Suppressor macrophage treated with lipopolysaccharide for 1 hour (primary cell): ENCODE results near the gene GTF3C1.

Experiments used
- DNase-seq, 3 donors: peaks; one replicate each; pipeline ENCODE4 v3.0.0-alpha.2; 2020 to 2022

Gene GTF3C1

GRCh38 chr16:27515874-27516353 lies 33.8 kb downstream of the GTF3C1 start:
- peak; percentile 20 to 33 (median 27) for DNase-seq

DNA sequence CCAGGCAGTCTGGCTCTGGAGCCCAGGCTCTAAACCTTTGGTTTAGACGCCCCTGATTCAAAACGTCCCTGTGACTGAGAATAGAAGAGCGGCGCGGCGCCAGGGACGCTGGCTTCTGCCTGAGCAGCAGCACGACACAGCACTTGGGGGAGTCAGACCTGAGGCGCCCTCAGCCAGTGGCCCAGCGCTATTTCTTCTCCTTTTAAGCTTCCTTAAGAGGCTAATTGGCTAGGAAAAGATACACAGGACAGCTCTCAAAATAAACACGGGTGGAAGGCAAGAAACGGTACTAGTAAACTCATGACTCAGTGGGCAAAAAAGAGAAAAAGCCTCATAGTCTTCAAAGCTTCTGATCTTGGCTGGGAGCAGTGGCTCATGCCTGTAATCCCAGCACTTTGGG lies 34.9 kb downstream of the GTF3C1 start:
- no peak for DNase-seq

DNA sequence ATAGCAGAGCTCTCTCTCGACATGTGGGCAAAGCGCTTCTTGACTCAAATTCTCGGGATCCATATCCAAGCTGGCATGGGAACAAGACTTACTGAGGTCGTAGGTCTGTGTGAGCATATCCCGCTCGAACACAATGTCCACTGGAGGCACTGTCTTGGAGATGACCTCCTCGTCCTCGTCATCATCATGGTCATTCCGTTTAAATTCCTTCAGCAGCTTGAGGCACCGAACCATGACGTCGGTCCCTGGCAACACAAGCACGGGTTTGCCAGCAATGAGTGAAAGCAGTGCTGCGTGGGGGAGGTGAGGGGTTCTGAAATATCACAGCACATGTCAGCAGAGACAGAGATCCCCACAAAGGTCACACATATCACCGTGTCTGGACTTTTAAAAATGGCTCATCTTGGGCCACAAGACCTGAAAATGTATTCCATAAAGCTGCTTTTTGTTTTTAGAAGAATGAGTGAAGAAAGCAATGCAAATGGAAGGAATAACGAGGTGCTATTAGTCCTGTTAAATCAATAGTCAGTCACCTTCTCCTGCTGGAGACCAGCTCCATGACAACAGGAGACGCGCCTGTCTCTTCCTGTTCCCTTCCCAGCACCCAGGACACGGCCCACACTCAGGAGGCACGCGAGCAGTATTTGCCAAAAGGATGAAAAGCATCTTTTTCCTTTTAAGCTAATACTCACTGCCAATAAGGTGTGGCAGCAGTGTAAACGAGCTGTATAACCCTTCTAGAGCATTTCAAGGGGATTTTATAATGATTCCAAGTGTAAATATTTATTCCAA lies 37.9 kb downstream of the GTF3C1 start:
- no peak for DNase-seq

- no peak for DNase-seq
These were observed 41.2 kb downstream of the GTF3C1 start for GRCh38 chr16:27508476-27508875.

DNA sequence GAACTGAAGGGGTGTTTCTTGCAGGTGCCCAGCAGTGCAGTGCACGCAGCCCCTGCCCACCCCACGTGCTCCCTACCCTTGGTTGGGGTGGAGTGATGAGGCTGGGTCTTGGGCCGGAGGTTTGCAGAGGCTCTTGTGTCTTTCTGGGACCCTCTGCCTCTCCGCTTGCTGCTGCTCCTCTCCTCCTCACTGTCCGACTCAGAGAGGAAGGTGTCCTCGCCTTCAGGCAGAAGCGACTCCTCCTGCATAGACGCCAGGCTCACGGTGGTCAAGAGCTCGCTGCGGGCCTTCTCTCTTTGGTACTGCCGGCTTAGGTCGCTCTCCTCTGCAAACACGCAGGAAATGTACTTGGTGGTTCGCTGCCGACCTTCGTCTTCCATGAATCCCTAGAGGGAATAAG lies 42.9 kb downstream of the GTF3C1 start:
- DNase-seq, result no peak

DNA sequence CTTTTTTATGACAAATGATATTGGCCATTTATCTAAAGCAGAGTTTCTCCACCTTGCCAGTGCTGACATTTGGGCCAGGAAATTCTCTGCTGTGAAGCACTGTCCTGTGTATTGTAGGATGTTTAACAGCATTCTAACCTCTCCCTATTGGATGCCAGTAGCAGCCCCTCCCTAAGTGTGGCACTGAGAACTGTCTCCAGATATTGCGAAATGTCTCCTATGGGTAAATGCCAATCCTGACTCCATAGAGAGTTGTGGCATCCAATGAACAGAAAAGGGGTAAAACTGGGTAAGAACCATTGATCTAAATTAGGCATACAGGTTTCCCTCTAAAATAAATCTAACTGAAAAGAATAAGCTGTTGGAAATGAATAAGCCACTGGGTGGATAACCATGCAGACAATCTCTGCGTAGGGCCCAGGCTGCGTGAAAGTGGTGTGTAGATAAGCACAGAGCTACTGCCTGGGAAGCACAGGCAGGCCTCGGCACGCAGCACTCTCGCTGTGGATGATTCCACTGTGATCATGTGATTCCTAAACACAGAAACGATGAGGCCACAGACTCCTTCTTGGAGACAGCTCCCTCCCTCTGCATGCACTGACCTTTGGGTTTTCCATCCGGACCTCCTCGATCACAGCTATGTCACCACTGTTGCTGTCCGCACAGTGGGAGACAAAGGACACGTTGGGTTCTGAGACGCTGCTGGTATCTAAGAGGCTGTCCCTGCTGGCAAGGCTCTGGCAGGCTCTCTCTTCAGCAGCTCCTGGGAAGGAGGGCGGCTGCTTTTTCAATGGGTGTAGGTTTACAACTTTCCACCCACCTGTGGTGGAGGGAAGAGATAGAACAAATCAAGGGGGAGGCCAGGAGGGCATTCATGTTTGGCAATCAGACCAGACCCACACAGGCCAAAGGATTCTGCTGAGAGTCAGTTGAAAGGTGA lies 44.1 kb downstream of the GTF3C1 start:
- DNase-seq, result no peak

DNA sequence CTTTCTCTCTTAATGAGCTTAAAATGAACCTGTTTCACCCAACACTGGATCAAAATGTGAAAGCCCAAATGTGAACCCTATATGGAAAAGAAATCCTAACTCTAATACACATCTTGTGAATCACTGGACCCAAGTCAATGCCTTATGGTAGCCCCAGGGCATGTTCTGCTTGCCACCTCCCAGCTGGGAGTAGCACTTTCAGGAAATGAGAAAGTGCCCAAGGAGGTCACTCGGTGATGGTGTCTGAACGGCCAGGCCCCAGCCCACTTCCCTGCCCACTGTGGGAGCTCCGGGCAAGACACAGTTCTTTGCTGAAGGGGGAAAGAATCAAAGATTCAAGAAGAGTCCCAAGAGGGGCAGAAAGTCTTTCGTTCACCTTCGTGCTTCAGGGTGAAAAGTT lies 46.1 kb downstream of the GTF3C1 start:
- no peak for DNase-seq

DNA sequence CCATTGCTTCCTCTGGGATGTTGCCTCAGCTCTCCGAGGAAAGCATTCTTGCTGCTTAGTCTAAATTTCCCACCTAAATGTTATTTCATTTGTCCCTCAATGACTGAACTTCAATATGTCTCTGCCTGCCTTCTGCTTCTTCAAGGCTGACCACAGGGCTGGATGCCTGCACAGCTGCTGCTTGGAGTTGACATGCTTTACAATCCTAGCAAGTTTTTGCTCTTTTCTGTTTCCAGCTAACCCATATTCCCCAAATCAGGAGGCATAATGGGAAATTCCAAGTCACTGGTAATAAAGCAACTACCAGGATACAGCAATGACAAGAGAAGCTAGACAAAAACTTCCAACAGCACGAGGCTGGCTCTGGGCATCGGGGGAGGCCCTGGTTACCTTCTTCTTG lies 48.9 kb downstream of the GTF3C1 start:
- DNase-seq, result no peak

DNA sequence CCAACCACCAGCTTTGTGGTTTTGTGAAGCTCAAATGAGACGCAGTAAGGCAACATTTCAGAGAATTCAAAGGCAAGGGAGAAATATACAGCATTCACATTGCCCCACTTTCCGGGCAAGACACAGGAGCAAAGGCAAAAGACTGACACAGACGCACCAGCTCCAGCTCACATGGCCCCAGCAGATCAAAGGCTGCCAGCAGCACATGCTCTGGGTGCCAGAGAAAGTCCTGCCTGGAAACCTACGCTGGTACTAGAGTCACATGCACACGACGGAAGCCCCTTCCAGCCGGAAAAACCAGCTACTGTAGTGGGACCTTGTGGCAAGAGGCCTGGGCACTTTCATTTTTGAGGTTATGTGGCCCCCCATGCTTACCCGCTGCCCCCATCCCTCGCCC lies 50.1 kb downstream of the GTF3C1 start:
- DNase-seq, result no peak

DNA sequence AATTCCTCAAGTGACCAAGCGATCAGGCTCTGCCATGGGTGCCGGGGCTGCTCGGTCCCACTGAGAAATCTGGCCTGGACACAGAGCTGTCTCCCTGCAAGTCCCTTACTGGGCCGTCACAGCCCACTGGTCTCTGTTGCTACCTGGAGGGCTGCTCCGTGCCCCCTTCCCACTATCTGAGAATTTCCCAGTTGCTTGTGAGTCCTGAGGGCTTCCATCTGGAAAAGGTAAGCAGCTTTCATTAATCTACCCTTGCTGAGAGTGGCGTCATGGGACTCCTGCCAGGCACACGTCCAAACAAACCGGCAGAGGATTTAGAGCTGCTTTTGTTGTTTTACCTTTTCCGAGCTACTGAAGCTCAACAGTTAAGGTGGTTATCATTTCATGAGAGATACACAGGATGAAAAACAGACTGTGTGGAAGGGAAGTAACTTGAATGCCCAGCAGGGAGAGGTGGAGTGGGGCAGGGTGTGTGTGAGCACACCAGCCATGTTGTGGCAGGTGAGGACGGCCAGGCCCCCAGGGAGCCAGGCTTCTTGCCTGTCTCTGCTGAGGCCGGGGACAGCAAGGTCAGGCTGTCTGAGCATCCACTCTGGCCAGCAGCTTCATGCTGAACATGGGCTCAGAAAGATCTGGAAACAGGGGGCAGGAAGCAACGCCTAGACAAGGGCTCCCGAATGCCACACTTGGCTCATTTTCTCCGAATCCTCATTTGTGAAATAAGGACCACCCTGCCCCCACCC lies 50.6 kb downstream of the GTF3C1 start:
- DNase-seq, result no peak

GRCh38 chr16:27498031-27498825 lies 51.5 kb downstream of the GTF3C1 start:
- no peak for DNase-seq

DNA sequence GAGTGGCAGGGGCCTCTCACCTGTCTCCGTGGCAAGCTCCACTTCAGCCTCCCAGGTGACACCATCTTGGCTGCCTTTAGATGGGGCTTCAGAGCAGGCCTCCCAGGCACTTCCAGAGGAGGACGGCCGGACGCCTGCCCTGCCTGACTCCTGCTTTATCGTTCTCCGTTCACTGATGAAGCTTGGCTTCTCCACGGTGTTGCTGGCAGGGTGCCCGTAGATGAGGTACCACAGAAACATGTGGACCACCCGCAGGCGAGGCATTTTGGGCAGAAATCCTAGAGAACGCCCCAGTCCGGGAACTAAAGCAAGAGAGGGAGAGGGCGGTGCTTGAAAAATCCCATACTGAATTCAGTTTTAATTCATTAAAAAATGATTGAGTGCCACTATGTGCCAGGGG lies 54.5 kb downstream of the GTF3C1 start:
- no peak for DNase-seq

DNA sequence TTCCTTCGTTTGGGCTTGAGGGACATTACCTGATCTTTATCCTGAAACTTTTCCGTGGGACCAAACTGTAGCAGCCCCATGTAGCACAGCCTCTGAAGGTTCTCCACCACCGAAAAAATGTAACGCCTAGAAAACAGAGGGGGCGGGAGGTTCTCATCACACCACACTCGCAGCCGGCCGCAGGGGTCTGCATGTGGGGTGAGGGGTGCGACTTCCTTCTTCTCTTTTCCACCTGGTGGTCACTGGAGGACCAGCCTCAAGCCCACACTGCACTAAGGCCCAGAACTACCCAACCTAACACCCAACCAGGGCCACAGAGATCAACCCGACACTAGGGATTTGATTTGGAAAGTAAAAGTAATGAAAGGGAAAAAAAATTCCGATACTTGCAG lies 57.1 kb downstream of the GTF3C1 start:
- DNase-seq, result no peak

- no peak for DNase-seq
These were observed 57.7 kb downstream of the GTF3C1 start for GRCh38 chr16:27491894-27492587.

DNA sequence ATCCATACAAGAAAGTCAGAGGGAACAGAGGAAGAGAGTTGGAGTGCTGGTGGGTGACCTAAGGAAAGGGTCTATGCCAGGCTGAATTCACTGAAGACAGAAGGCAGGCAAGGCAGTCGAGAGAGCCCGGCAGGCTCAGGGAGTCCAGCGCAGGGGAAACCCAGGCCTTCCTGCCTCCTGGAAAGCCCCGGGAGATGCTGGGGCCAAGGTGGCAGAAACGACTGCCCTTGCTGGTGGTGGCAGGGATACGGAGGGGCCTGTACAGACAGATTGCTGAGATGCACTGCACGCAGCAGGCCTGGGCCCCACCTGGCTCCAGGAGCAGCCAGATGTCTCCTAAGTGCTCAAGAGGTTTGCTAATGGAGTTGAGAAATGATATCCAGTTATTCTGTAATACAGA lies 59.8 kb downstream of the GTF3C1 start:
- no peak for DNase-seq

- no peak for DNase-seq
These were observed 60.3 kb downstream of the GTF3C1 start for GRCh38 chr16:27489421-27489820.

- no peak for DNase-seq
These were observed 63.0 kb downstream of the GTF3C1 start for GRCh38 chr16:27486760-27487159.

- no peak for DNase-seq
These were observed 63.4 kb downstream of the GTF3C1 start for GRCh38 chr16:27486344-27486743.

DNA sequence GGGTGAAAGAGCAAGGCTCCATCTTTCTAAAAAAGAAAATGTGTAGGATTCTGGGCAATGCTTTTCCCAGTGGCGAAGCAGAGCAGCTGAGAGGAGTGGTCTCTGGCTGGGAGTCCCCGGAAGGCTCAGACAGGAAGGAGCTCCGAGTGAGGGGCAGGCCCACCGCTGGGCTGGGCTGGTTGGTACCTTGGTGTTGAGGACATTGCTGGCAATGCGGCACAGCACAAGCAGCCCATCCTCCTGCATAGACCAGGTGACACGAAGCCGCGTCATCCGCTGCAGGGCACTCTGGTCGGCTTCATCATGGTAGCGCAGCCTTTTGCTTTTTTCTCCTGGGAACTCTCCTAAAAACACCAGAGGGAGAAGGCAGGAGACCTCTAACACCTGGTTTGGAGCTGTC lies 63.9 kb downstream of the GTF3C1 start:
- DNase-seq, result no peak

- no peak for DNase-seq
These were observed 64.6 kb downstream of the GTF3C1 start for GRCh38 chr16:27485126-27485525.

DNA sequence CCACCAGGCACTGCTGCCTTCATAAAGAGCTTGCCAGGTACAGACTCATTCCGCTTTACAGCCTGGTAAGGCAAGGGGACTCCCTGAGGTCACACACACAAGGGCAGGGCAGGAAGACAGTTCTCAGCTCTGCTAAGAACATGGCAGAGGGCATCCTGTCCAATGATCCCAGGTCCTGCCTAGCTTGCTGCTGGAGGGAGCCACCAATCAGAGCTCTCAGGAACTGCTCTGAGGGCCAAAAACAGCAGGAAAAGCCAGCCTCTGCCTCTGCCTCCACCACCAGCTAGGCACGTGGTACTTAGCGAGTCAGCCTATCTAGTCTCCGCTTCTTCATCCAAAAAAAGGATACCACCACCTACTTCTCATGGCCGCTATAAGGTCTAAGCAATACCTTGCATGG lies 66.1 kb downstream of the GTF3C1 start:
- no peak for DNase-seq

DNA sequence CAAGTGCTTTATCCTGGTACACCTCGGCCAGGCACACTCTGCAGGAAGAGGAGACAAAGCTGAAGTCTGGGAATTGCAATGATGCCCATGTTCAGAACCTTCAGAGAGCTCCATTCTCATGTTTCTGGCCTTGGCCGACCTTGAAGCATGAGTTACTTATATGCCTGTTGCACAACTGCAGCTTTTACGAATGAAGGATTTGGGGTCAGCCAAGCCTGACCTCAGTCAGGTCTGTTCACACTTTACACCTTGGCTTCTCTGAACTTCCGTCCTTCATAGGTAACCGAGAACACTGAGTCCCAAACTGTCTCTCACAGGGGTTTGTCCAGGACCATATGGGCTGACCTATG lies 66.7 kb downstream of the GTF3C1 start:
- DNase-seq, result no peak
